NCI-H2107 treated with DMSO at 0.1 percent for 48 hours (cell line): ENCODE results near the gene PAPPA.

ENCODE experiments used
- DNase-seq: peaks from one replicate; lab custom pipeline; 2025; ENCODE audit not compliant: unreplicated experiment; lab: John Stamatoyannopoulos, UW

PAPPA gene

GRCh38 chr9:116450378-116451139 is 297.0 kb downstream of the PAPPA start:
- no peak for DNase-seq

GRCh38 chr9:116451500-116452115 is 298.0 kb downstream of the PAPPA start:
- no peak for DNase-seq
